Gastrocnemius medialis (tissue), 4 donors: ENCODE results near the gene THSD4. TPM values are rescaled to one million over a fixed set of nuclear protein-coding genes. Genes with fewer than 3 reads are reported as not detected.
A peak's percentile ranks its signal among the peaks of the same experiment; 100 is the strongest.
"Not testable (repeated sequence)": the region's sequence is repeated elsewhere in the genome, so short reads cannot be mapped to it uniquely, and the experiment has no call there.

Experiments
- ATAC-seq, 2 donors: fragments of 150-250 bp; one replicate each; pipeline ENCODE4 v1.9.1; 2016
- DNase-seq, 2 donors: peaks; one replicate each; pipeline ENCODE4 v3.0.0-alpha.2; 2019
- H3K27ac ChIP-seq, 4 donors: fragments of 200-600 bp; sonication (generic); 1 replicate in 1 of 4; 2 replicates in 3 of 4; pipeline ENCODE4 v1.5.1; 2016 to 2018; ENCODE audit warnings: mild to moderate bottlenecking in 2 of 4, moderate library complexity in 1 of 4
- H3K27me3 ChIP-seq, 3 donors: fragments of 200-600 bp; sonication (generic) in 2 of 3; 1 replicate in 1 of 3; 2 replicates in 2 of 3; pipeline versions ENCODE4 v1.5.1 to v1.6.0; 2016 to 2019; ENCODE audit warnings: mild to moderate bottlenecking in 1 of 3, moderate library complexity in 1 of 3
- H3K36me3 ChIP-seq, 2 donors: fragments of 200-600 bp; sonication (generic) in 1 of 2; one replicate each; pipeline ENCODE4 v1.5.1; 2017 to 2018
- H3K4me1 ChIP-seq, 2 donors: fragments of 200-600 bp; sonication (generic) in 1 of 2; one replicate each; pipeline ENCODE4 v1.5.1; 2016 to 2017; ENCODE audit warnings: mild to moderate bottlenecking in 2 of 2
- H3K4me3 ChIP-seq, 4 donors: fragments of 200-600 bp; sonication (generic) in 3 of 4; 1 replicate in 1 of 4; 2 replicates in 3 of 4; pipeline ENCODE4 v1.5.1; 2016 to 2019; ENCODE audit warnings: mild to moderate bottlenecking in 2 of 4
- H3K9me3 ChIP-seq, 3 donors: fragments of 200-600 bp; sonication (generic) in 2 of 3; 1 replicate in 1 of 3; 2 replicates in 2 of 3; pipeline ENCODE4 v1.5.1; 2016 to 2019
- POLR2A ChIP-seq, 2 donors: fragments of 450-650 bp; IDR thresholded peaks; one replicate each; pipeline ENCODE4 v1.6.1; 2017; ENCODE audit warnings: antibody characterized with exemption in 2 of 2, mild to moderate bottlenecking in 2 of 2, moderate library complexity in 2 of 2
- in situ Hi-C, 4 donors: fragments of 200-750 bp; cut with MboI; loops; one replicate each; pipeline versions ENCODE4 v1.15.0 to v1.8.0; 2017; ENCODE audit warnings: low sequenced_read_pairs in 4 of 4
- intact Hi-C: fragments of 100-400 bp; cut with DNase I; formaldehyde crosslinking; loops from one replicate; pipeline ENCODE4 v1.15.1; 2023; ENCODE audit warnings: low total_unique reads
- total RNA-seq, 4 donors: library from RNA; depleted of rRNA; stranded (reverse); fragments of >200 nt; gene quantifications; one replicate each; pipeline versions ENCODE4 v1.1.0 to v1.2.3, GENCODE V29; 2016
- TF ChIP-seq, protein P1 (sequence below), 5 experiments: fragments of 450-650 bp in 3 of 5; fragments of 200-600 bp in 2 of 5; sonication (generic) in 2 of 5; IDR thresholded peaks in 4 of 5; conservative IDR thresholded peaks in 1 of 5; 1 replicate in 4 of 5; 2 replicates in 1 of 5; pipeline ENCODE4 v1.5.1; 2016 to 2019; ENCODE audit warnings: antibody characterized with exemption in 5 of 5, mild to moderate bottlenecking in 3 of 5, moderate library complexity in 3 of 5

Gene THSD4
- total RNA-seq, 4 donors from 2014 or later: 0.35 to 3.1 (median 0.60) TPM

DNA sequence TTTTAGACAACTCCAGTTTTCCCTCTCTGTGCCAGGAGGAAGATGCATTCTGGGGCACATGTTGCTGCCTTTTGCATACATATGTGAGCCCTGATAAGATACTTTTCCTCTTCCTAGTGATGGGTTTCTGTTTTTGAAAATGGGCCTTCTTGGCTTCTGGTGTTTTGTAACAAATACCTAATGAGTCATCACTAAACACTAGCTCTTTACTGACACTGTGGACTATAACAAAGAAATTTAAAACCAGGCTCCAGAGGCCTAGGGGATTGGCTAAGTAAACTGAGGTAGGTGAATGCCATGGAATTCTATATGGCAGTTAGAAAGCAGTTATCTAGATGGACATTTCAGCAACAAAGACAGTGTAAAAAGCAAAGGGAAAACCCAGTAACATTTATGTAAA, 601.7 kb downstream of the THSD4 start:
- intact Hi-C loops (no loop called here), in situ Hi-C loops (no loop called here)
- TF ChIP-seq, protein P1, sequence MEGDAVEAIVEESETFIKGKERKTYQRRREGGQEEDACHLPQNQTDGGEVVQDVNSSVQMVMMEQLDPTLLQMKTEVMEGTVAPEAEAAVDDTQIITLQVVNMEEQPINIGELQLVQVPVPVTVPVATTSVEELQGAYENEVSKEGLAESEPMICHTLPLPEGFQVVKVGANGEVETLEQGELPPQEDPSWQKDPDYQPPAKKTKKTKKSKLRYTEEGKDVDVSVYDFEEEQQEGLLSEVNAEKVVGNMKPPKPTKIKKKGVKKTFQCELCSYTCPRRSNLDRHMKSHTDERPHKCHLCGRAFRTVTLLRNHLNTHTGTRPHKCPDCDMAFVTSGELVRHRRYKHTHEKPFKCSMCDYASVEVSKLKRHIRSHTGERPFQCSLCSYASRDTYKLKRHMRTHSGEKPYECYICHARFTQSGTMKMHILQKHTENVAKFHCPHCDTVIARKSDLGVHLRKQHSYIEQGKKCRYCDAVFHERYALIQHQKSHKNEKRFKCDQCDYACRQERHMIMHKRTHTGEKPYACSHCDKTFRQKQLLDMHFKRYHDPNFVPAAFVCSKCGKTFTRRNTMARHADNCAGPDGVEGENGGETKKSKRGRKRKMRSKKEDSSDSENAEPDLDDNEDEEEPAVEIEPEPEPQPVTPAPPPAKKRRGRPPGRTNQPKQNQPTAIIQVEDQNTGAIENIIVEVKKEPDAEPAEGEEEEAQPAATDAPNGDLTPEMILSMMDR (IDR thresholded peaks at IDR 0.05 in 4 of 5, conservative IDR thresholded peaks at IDR 0.05 in 1 of 5): no peak
- TF ChIP-seq POLR2A (IDR thresholded peaks at IDR 0.05): no peak
- DNase-seq (no peak), ATAC-seq (no peak)
- H3K9me3 ChIP-seq: no peaks in the 10 kb centered on the region
- H3K4me1 ChIP-seq: peaks cover 0 to 5% of the 10 kb centered on the region in 2 donors
- H3K27me3 ChIP-seq: no peaks in the 10 kb centered on the region
- peak overlapping the region in 1 of 4 donors; percentile 33 for H3K27ac ChIP-seq
- H3K36me3 ChIP-seq: no peaks in the 10 kb centered on the region
- H3K4me3 ChIP-seq: no peak overlapping the region

DNA sequence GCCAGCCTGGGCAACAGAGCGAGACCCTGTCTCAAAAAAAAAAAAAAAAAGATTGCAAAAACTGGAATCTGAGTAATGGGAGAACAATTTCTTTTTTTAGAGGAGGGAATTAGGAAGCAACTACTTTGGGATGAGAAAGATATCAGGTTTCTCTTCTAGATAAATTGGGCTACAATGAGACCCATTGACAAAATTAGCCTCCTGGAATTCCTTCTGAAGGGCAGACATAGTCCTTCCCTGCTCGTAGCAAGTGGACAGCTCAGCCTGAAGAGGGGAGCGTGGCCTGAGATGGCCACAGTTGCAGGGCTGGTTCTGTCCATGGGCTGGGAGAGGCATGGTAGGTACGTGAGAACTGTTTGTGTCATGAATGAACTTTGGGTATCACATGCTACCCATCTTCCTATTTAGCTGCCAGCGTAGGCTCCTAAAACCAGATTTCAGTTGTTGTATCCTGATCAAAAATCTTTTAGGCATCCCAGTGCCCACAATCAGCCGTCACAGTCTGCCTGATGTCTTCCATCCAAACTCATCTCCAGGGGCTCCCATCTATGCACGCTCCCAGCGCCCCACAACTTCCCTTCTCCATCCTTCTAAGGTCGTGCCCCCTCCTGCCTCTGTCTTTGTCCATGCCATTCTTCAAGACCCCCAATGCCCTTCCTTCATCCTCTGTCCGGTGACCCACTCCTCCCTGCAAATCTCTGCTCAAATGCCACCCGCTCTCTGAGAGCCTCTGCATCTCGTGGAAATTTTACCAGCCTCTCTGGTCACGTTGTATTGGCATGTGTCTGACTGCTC, 603.0 kb downstream of the THSD4 start:
- no peak for ATAC-seq
- Histone ChIP-seq H3K9me3 (no peaks in the 10 kb centered on the region), H3K4me3 (no peak overlapping the region), H3K36me3 (no peaks in the 10 kb centered on the region), H3K27me3 (no peaks in the 10 kb centered on the region), H3K4me1 (peaks cover 0 to 5% of the 10 kb centered on the region in 2 donors), H3K27ac (no peak overlapping the region)
- no peak for DNase-seq
- TF ChIP-seq, protein P1 (IDR thresholded peaks at IDR 0.05 in 4 of 5, conservative IDR thresholded peaks at IDR 0.05 in 1 of 5): no peak
- TF ChIP-seq POLR2A (IDR thresholded peaks at IDR 0.05): no peak
- intact Hi-C loops (no loop called here), in situ Hi-C loops (no loop called here)

DNA sequence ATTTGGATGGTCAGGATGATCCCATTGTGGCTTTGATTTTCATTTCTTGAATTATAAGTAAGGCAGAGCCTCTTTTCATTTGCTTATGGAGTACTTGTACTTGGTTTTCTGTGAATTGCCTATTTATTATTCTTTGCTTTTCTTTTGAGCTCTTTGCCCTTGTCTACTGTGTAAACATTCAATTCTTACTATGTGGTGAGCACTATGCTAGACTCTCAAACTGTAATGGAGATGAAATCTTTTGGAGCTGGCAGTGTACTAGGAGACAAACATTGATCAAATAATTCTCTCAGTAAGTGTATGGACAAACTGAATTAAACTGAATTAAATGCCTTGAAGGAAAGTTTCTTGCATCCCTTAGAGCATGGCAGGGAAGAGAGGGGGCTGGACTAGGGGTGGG, 608.1 kb downstream of the THSD4 start:
- no peaks in the 10 kb centered on the region for H3K36me3 ChIP-seq
- no peaks in the 10 kb centered on the region for H3K4me1 ChIP-seq
- TF ChIP-seq, protein P1 (IDR thresholded peaks at IDR 0.05 in 4 of 5, conservative IDR thresholded peaks at IDR 0.05 in 1 of 5): no peak
- no peak for TF ChIP-seq POLR2A (IDR thresholded peaks at IDR 0.05)
- H3K27me3 ChIP-seq: no peaks in the 10 kb centered on the region
- H3K9me3 ChIP-seq: no peaks in the 10 kb centered on the region
- intact Hi-C loops: no loop called here
- H3K27ac ChIP-seq: no peak overlapping the region
- no peak overlapping the region for H3K4me3 ChIP-seq
- DNase-seq (no peak), ATAC-seq (no peak)
- in situ Hi-C loops: no loop called here

DNA sequence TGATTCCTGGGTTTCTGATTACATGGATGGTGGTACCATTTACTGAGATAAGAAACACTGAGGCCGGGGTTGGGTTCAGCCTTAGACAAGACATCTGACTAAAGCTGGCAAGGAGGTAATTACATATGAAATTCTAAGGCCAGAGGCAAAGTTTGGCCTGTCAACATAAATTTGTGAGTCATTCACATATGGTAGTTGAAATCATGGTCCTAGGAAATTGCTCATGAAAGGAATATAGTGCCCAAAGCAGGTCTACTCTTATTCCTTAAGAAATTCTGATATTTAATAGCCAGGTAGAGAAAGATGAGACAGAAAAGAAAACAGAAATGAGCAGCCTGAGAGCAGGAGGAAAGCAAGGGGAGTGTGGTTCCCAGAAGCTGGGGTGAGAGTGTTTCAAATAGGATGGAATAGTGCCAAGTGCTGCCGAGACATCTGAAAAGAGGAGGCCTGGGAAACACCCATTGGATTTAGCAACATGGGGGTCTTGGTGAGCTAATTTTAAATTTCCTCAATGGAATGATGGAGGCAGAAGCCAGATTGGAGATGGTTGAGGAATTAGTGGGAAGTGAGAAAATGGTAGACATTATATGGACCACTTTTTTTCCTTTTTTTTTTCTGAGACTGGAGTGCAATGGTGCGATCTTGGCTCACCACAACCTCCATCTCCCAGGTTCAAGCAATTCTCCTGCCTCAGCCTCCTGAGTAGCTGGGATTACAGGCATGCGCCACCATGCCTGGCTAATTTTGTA, 610.1 kb downstream of the THSD4 start:
- ATAC-seq, intact Hi-C loops, H3K27ac ChIP-seq, DNase-seq, H3K36me3 ChIP-seq, H3K27me3 ChIP-seq, H3K9me3 ChIP-seq, H3K4me3 ChIP-seq, H3K4me1 ChIP-seq: not testable (repeated sequence)
- in situ Hi-C loops: loop anchor here in 1 of 4 donors (5.0 kb wide), 1 partner anchor 278 kb away; no protein-coding TSS in a partner anchor

DNA sequence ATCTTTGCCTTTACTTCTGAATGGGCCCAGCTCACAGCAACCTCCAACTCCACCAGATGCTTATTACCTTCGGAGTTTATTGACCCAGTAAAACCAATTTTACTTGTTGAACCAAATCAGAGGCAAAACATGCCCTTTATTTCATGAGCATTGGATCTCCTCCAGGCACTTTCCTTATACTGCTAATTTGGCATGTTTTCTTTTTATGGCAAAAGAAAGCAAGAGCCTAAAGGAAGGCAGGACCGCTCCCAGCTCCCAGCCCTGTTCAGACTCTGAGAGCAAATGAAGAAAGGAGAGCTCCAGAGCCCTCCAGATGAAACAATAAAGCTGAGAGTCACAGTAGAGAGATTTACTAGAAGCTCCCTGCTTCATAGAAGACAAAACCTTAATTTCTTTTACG, 613.6 kb downstream of the THSD4 start:
- no peak overlapping the region for H3K27ac ChIP-seq
- in situ Hi-C loops: loop anchor here in 1 of 4 donors (5.0 kb wide), 1 partner anchor 282 kb away; no protein-coding TSS in a partner anchor

More for the DNA sequence above, 613.6 kb downstream of the THSD4 start:
- ATAC-seq: no peak
- DNase-seq: no peak
- intact Hi-C loops: no loop called here
- TF ChIP-seq, protein P1 (IDR thresholded peaks at IDR 0.05 in 4 of 5, conservative IDR thresholded peaks at IDR 0.05 in 1 of 5): no peak
- no peak for TF ChIP-seq POLR2A (IDR thresholded peaks at IDR 0.05)
- Histone ChIP-seq H3K4me1 (peaks cover 0 to 3% of the 10 kb centered on the region in 2 donors), H3K36me3 (no peaks in the 10 kb centered on the region), H3K9me3 (no peaks in the 10 kb centered on the region), H3K4me3 (no peak overlapping the region), H3K27me3 (no peaks in the 10 kb centered on the region)
